HG02973 (cell line): Measurements from ENCODE around the gene RAB31.

Source experiments
- ATAC-seq: cut with Tn5 transposase; IDR thresholded peaks from one replicate; pipeline ENCODE4 v1.9.1; 2021; ENCODE audit warnings: moderate library complexity; ENCODE audit not compliant: unreplicated experiment

RAB31 gene

DNA sequence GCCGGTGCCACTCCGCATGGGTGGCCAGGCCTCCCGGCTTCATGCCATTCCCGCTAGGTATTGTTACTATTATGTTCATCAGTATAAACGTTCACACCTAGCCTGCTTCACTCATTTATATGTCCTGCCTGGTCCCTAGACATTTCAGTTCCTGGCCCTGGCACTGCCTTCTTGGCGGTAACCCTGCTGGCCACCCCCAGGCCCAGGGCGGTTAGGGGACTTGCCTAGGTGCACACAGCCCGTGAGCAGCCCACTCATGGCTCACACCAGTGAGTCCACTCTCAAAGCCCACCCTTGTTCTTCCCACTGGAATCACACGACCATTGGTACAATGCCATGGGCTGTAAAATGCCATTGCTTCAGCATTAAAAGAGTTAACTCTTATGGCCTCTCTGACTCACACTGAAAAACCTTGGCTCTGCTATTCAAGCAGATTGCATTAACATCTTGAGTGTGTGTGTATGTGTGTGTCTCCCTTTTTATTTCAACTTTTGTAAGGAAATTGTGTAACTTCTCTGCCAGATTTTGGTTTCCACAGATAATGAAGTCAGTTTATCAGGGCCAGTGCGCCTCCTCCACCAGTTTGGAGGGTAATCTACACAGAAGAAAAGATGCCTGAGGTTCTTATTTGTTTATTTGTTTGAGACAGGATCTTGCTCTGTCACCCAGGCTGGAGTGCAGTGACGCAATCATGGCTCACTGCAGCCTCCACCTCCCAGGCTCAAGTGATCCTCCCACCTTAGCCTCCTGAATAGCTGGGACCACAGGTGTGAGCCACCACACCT is 74.2 kb downstream of the RAB31 start:
- ATAC-seq: no peak

DNA sequence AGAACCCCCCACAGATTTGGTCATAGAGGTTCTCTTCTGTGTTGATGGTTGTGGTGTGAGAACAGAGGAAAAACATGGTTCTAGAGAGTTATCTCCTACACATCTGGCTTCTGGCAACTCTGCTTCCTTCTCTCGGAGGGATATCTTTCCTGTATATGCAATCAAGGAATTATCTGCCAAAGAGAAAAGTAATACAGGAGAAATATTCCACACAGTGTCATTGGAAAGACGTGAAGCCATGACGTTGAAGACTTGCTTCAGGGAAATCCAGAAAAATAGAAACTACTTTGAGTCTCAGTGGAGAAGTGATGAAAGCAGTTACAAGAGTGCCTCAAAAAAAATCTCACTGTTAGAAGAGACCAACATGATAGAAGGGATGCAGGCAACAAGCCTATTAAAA is 78.5 kb downstream of the RAB31 start:
- ATAC-seq: no peak

DNA sequence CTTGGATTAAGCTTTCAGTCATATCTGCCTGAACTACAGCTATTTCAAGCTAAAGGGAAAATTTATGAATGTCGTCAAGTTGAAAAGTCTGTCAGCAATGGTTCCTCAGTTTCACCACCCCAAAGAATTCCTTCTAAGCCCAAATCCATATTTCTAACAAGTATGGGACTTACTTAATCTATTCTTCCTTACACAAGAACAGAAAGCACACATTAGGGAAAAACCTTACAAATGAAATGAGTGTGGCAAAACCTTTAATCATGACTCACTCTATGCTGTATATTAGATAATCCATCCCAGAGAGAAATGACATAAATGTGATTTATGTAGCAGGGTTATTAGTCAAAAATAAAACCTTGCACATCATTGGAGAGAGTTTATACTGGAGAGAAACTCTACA is 78.9 kb downstream of the RAB31 start:
- no peak for ATAC-seq

DNA sequence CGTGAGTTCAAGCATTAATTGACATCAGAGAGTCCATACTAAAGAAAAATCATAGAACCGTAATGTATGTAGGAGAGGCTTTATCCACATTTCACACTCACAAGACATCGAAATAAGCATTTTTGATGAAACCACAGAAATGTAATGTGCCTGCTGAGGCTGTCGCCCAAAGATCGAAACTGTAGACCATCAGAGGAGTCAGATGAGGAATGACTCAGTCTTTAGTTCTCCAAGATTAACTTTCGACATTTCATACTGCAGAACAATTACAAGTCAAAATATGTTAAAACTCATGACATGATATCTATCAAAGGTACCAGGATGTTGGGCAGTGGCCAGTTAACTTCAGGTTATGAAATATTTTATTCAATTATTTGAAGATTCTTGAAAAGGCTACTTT is 79.6 kb downstream of the RAB31 start:
- ATAC-seq: no peak

DNA sequence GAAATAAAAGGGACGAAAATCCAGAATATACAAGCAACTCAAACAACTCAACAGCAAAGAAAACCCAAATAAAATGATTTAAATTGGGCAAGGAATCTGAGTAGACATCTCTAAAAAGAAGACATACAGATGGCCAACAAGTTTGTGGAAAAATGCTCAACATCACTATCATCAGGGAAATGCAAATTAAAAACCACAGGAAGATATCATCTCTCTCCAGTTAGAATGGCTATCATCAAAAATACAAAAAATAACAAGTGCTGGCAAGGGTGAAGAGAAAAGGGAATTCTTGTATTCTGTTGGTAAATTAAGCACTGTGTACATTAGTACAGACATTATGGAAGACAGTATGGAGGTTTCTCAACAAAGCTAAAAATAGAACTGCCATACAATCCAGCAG is 80.0 kb downstream of the RAB31 start:
- ATAC-seq: no peak

DNA sequence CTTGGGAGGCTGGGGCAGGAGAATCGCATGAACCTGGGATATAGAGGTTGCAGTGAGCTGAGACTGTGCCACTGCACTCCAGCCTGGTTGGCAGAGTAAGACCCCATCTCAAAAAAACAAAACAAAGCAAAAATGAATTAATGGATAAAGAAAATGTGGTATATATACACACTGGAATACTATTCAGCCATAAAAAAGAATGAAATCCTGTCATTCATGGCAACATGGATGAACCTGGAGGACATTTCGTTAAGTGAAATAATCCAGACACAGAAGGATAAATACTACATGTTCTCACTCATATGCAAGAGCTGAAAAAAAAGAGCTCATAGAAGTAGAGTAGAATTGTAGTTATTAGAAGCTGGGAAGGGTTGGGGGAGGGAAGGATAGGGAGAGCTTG is 80.8 kb downstream of the RAB31 start:
- no peak for ATAC-seq

DNA sequence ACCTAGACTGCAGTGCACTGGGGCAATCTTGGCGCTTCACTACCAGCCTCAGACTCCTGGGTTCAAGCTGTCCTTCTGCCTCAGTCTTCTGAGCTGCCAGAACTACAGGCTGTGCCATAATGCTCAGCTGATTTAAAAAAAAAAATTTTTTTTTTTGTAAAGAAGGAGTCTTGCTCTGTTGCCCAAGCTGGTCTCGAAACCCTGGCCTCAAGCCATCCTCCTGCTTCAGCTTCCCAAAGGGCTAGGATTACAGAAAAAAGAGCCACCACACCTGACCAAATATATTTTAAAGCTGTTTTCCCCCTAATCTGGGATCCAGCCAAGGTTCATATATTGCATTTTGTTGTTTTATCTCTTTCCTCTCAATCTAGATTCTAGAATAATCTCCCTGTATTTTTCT is 82.2 kb downstream of the RAB31 start:
- no peak for ATAC-seq

DNA sequence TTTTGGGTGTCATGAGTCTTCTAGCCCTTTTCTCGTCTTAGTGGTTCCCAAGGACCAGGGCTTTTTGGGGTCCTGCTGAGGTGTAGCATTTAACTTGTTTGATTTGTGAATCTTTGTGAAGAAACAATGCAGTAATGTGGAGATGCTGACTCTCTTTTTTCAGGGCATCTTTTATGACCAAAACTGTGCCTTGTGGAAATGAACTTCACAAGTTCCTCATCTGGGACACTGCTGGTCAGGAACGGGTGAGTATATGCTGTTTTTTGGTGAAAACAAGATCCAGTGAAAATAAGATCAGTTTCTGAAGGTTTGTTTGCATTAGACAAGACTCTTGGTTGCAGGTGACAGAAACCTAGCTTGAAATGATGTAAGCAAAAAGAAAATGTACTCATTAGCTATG is 83.9 kb downstream of the RAB31 start:
- no peak for ATAC-seq

DNA sequence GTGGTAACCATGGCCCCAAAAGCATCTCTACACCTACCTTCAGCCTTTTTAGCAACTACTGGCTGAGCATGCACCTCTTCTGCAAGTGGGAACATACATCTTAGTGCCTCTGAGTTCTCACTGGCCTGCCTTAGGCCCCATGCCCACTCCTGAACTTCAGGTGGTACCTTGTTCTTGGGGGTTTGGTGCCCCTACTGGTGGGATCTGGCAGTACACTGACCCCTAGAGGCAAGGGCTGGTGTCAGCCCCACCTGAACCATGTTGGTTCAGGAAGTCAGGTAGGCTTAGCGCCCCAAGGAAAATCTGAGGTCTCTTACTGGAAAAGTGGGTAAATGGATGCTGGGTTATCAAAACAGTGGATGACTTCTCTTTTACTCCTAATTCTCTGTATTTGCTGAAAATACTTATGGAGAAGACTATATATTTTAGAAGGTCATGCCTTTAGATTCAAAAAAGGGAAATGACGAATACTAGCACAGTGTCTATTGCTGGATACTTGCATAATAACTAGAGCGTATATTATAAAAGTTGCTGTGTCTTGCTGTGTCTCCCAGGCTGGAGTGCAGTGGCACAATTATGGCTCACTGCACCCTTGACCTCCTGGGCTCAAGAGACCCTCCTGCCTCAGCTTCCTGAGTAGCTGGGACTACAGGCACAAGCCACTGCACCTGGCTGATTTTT is 84.6 kb downstream of the RAB31 start:
- ATAC-seq: no peak

DNA sequence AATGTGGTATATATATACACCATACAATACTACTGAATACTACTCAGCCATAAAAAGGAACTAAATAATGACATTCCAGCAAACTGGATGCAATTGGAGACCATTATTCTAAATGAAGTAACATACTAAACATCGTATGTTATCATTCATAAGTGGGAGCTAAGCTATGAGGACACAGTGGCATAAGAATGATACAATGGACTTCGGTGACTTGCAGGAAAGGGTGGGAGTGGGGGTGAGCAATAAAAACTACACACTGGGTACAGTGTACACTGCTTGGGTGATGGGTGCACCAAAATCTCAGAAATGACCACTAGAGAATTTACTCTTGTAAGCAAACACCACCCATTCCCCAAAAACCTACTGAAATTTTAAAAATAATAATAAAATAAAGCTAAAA is 87.9 kb downstream of the RAB31 start:
- no peak for ATAC-seq

DNA sequence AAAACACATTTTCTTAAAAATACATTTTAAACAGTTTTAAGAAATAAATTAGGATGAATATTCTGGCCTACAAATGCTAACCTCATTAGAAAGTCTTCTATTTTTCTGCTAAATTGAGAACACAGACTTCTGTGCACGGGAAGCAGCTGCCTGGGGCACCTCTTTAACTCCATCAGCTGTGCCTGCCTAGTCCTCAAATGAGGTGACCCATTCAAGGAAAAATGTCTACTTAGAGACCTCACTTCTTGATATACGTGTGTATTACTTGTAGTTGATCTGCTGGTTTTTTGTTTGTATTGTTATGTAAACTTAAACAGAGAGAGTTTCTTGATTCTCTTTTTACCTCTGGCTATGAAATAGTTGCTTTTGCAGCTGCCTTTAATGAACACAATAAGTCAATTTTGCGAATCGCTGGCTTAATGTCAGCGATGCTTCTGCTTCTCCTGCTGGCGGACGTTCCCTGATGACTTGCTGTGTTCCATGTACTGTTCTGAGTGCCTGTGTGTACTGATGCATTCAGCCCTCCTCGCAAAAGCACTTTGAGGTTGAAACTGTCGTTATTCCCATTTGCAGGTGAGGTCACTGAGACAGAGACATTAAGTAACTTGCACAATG is 88.9 kb downstream of the RAB31 start:
- ATAC-seq: no peak

DNA sequence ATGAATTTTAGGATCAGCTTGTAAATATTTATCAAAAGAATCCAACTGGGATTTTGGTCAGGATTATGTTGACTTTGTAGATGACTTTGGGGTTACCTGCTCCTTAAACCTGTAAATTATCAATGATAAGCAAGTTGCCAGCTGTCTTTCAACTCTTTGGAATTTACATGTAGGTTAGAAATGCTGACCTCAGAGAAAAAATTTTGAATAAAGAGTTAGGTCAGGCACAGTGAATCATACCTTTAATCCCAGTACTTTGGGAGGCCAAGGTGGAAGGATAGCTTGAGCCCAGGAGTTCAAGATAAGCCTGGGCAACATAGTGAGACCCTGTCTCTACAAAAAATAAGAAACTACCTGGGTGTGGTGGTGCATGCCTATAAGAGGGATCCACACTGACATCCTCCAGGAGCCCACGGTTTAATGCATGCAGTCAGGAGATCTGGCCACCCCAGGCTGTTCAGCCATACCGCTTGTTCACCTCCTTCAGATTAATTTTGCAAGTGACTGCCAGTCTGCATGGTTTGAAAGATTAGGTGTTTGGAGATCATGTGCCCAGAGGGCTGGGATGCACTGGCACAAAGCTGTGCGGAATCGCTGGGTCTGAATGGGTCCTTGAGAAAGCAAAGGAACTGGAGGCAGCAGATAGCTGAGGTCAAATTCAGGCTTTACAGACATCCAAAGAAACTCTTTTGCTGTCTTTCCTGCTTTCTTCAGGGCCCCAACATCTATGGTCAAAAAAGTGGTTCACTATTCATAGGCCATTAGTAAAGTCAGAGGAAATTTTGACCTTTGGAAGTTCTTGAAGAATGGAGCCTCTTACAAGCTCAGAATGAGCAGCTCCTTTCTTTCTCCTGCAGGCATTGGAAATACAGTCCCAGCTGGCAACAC is 94.3 kb downstream of the RAB31 start:
- no peak for ATAC-seq

DNA sequence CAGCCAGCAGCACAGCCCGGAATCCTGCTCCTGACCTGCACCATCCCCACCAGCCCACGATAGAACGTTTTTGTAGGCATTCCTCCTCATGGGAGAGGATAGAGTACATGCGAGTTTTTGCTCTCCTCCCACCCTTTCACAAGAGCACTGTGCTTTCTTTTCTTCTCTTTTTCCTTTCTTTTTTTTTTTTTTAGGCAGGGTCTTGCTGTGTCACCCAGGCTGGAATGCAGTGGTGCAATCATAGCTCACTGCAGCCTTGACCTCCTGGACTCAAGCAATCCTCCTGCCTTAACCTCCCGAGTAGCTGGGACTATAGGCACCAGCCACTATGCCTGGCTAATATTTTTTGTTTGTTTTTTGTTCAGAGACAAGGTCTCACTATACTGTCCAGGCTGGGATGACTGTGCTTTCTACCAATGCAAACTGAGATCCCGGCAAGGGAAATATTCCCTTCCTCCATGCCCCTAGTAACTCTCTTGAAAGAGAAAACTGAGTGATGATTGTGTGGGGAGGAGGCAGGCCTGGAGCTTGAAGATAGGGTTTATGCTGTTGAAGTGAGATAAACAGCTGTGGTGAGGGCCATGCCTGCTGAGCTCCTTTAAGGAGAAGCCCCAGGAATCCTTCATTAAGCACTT is 95.1 kb downstream of the RAB31 start:
- no peak for ATAC-seq

DNA sequence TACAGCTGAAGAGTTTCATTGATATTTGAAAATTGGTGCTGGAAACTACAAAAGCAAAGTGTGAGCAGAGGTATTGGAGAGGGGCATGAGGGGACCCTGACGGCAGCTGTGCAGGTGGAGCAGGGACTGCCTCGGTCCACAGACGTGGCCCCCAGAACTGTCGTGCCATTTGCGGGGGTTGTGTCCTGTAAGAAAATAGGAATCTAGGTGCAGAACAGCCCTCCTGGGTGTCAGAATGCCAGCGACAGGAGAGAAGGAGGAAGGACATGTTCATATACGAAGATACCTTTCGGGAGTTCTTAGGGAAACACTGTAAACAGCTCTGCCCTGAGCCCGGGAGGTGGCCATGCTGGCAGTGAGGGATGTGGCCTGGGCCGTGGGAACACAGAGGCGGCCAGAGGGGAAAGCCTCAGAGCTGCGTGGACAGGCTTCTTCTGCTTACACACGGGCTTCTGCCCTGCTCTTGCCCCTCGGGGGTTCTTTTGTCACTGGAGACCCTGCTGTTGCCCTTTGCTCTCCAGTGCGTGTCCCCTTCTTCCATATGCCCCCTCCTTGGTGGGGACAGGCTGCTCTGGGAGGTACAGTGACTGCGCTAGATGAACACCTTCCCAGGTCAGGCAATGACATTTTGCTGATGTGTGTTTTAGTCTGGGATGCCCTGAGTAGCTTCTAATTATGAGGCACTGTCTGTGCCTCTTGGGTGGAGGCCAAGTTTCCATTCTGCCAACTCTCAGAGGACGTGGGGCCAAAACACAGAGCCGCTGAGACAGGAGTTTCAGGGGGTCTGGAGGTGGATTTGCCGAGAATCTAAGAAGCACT is 95.8 kb downstream of the RAB31 start:
- no peak for ATAC-seq

DNA sequence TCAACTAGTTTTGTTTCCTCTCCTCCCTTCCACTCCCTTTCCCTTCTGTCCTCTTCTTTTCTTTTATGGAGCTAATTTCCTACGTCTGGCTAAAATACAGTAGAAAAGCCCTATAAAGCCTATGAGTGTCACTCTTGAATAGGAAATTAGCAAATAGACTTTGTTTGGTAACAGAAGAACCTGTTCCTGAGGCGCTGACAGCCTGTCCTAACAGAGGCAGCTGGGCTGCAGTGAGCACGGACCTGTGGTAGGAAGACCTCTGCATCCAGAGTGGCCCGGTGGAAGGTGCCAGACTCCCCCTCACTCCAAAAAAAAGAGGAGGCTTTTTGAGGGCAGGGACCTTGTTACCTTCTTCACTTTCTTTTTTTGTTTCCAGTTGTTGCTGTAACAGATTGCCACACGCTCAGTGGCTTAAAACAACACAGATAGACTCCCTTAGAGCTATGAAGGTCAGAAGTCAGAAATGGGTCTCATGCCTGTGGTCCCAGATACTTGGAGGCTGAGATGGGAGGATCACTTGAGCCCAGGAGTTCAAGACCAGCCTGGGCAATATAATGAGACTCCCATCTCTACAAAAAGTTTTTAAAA is 96.5 kb downstream of the RAB31 start:
- no peak for ATAC-seq

DNA sequence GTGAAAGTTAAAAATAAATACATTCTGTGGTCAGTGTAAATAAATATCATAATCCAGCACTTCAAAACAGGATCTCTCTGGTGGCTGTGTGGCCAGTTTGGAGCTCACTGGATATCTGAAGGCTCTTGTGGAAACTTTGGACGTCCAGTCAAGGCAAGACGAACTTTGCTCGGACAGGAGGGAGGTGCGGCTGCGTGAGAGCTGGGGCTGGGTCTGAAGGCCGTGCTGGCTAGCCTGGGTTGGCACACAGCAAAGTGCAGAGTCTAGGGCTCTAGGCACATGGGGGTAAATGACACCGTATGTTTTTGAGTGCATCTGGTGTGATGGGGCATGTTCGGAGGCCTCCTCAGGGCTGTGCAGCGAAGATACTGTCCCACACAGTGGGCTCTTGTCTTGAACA is 98.8 kb downstream of the RAB31 start:
- no peak for ATAC-seq

DNA sequence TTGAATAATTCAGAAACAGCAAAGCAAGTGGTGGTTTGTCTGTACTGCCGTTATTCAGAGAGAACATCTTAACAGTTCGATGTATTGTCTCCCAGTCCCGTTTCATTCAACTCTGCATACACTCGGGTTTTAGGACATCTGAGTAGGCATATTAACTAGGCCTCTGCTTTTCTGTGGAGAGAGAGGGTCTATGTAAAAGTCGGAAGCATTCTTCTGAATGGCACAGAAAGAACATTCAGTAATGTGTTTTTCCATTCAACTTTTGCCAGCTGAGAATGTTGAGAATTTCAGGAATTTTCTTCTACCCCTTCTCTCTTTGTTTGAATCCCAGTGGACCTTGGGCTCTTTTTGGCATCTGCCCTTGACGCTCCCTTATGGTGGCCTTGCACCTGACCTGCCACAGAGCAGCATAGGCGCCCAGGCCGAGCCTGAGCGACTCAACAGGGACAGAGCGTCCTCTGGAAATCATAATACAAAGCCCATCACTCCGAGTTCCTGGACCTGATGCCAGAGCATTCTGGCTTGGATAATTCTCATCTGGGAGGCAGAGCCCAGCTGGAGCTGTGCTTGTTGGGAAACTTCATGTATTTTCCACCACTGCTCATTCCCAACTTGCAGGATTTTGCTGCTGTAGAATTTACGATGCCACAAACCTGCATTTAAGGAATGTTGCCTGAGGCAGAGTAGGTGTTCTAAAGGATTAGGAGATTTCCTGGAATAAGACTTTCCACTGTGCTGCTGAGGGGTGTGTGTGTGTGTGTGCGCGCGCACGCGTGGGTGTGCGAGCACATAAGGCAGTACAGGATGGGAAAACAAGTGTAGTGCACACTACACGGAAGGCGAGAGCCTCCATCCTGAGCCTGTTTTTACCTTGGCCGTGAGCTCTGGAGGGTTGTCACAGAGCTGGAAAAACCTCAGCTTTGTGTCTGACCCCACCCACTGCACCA is 100.5 kb downstream of the RAB31 start:
- no peak for ATAC-seq

DNA sequence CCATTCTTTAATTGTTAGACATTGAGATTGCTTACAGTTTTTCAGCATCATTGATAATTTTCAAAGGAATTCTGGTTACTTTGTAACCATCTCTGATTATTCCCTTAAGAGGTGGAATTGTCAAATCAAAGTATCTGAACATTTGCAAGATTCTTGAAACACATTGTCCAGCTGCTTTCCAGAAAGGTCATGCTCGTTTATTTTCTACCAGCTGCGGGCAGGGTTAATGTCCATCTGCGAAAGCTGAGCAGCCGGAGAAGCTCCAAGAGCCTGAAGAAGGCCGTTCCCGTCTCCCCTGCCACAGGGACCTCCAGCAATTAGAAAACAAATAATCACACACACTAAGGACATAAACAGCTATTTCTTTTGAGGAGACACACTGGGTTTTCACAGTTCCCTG is 101.6 kb downstream of the RAB31 start:
- no peak for ATAC-seq

DNA sequence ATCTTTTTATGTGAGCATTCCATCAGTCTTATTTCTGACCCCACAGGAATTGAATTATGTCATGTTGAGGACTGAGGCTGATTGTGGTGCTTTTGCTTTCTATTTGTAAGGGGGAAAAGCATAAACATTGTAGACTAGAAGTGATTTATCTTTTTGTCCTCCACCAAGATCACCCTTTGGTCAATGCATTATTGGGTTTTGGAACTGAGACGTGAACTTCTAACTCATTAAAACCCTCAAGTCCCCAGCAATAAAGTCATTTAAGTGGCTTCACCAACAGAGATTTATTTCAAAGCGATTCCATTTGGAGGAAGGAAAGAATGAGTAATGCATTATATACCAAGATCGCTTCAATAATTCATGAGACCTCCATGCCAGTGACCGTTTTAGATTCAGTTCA is 102.2 kb downstream of the RAB31 start:
- ATAC-seq: no peak
